Stimulated activated CD8-positive, alpha-beta memory T cell treated with anti-CD3 and anti-CD28 coated beads, Interleukin-4, amount 100 ng/mL, for 1 hour (primary cell): Measurements from ENCODE around the gene TACO1.

Experiments used
- DNase-seq, 2 donors: peaks; one replicate each; pipeline ENCODE4 v3.0.0-alpha.2; 2020; ENCODE audit warnings: low read depth in 2 of 2, low spot score in 1 of 2

TACO1 gene

DNA sequence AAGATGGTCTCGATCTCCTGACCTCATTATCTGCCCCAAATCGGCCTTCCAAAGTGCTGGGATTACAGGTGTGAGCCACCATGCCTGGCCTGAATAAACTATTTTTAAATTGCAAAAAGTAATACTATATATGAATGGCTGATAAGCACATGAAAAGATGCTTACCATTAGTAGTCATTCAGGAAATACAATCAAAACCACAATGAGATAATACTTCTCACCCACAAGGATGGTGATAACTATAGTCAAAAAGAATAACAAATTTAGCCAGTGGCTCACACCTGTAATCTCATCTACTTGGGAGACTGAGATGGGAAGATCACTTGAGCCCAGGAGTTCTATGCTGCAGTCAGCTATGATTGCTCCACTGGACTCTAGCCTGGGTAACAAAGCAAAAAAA, 2.4 kb upstream of the TACO1 start:
- DNase-seq, result no peak

DNA sequence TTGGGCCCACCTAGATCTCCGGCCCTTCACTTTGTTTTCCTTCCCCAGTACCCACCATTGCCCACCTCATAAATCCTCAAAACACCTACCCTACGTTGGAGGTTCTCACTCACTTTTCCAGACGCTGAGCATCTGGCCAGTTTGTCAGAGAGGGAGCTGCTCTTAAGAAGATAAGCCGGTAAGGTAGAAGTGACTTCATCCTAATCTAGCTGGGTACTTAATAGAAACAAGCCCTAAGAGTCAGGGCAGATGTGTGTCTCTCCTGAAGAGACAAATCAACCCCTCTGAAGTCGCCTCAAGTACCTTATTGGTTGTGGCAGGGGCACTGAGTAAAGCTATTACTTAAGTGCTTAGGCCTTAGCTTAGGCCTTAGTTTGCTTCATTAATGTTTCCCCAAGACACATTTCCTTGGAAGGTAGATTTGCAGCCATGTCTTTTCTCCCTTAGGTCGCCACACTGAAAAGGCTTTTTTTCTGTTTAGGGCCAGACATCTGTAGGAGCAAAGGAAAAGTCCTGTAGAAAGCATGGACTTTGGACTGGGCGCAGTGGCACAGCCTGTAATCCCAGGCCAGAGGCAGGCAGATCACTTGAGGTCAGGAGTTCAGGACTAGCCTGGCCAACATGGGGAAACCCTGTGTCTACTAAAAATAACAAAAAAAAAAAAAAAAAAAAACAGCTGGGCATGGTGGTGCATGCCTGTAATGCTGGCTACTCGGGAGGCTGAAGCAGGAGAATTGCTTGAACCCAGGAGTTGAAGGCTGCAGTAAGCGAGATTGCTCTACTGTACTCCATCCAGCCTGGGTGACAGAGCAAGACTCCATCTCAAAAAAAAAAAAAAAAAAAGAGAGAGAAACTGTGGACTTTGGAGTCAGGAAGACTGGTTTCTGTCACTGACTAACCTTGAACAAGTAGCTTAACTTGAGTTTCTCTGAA, 1.0 kb downstream of the TACO1 start:
- DNase-seq, result no peak

DNA sequence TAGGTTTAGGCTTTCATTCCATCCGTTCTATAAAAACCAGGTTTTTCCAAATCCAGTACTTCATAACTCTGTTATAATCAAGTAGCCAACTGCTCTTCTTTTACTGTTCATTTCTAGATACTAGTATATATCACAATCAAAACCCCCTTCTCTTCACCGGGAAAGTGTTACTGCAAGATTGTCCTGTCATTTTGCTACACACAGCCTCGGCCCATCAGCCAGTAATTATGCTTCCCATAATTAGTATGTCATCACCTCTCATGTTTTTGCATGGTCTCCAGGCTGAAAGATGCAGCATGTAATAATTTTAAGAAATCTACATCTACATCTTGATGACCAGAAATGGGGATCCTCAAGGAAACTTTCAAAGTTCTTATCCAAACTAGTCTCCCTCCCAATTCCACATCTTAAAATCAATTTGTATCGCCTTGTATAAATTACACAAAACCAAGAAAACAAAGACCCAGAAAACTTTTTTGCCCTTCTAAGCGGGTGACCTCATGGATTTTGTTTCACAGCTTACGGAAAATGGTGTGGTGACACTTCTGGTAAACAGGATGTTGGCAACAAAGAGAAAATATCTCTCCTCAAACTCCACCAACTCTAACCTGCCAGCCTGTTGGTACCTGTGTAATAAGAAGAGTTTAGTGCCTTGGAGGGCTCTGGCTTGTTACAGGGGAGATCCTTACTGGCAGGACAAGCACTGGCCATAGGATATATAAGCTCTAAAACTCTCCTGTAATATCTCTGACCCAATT, 9.3 kb downstream of the TACO1 start:
- no peak for DNase-seq

DNA sequence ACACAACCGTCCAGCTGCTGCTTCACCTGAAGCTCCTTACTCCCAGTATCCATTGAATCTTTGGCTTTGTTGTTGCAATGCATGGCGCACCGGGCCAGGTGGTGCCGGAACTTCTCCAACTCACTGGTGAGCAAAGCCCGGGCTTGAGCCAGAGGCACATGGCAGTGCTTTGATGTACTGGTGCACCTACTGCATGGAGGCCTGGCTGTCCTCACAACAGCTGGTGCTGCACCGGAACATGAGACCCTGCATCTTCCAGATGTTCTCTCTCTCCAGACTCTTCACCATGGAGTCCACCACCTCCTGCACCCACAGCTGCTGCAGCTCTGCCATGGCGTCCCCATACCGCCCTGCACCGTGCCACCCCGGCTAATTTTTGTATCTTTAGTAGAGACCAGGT, 10.2 kb downstream of the TACO1 start:
- no peak for DNase-seq

DNA sequence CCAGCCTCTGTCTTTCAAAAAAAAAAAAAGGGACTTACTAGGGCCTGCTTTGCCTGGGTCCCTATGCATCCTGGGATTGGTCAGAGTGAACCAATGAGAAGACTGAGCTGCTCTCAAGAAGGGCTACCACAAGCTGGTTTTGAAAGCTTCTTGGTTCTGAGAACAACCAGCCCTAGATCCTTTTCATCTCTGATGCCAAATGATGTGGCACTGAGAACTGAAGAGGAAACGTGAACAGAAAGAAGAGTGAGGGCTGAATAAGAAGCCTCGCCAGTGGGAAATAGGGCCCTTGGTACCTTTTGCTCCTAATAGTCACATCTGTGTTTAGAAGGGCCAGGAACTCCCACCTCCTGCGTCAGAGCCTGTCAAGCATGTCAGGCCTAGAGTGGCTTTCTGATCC, 10.7 kb downstream of the TACO1 start:
- DNase-seq, result no peak

DNA sequence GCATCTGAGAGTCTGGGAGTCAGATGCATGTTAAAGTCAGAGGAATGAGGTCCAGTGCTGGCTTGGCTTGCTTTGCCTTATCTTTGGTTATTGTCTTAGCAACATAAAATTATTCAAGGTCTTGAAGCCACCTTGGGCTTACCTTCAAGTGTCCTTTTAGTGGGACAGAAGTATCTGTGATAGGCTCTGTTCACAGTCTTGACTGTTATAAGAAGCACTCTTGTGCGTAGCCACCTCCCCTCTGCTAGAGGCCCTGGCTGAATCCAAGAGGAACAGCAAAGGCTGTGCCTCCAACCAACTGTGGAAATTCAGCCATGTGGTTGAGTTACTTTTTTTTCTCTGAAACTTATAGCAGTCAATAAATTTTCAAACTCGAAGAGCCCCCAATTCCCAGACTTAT, 13.0 kb downstream of the TACO1 start:
- no peak for DNase-seq

DNA sequence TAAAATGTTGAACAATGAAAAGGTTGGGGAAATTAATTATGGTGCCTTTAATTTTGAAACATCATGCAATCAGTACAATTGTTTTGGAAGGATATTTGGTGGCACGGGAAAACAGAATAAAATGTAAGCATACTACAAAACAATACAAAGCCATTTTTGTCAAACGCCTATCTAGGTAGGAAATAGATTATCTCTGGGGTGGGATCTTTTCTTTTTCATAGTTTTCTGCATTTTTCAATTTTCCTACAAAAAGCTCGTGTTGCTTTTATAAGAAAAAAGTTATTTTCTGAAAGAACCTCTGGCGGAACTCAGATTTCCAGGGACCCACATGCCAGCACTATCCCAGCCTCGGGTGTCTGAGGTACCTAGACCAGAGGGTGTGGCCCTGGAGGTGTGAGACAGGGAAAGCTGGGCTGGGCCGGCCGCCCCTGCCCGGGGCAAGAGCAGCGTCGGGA, 20.6 kb downstream of the TACO1 start:
- no peak for DNase-seq

DNA sequence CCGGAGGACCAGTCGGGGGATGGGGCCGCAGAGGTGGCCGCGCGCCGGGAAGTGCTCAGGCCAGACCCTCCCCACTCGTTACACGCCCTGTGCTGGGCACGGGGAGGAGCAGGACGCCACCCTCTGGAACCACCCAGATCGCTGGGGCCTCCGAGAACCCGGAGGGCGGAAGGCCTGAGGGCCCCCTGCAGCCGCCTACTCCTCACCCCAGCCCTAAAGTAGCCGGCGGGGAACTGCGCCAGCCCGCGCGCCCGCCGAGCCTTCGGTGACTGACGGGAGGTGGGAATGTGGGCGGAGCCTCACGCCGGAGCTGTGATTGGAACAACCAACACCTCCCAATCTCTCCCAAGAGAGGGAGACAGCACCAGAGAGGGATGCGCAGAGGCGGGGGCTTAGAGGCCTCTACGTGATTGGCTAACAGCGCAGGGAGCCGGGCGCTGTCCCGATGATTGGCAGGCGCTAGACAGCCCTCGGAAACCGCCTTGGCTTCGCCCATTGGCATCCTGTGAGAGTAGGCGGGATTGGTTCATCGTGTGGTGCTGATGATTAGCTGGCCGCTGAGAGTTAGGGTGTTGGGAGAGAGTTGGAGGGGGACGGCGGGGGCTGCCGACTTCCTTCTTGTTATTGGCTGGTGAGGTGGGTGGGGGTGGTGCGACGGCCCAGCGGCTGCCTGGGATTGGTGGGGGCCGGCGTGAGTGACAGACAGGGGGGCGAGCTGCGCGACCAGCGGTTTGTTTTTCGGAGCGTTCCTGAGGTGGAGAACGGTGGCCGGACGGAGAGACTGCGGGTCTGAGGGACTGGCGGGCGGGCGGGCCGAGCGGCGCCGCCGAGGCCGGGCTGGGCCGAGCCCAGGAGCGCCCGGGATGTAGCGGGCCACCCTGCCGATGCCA, 21.2 kb downstream of the TACO1 start, which contains the start of gene MAP3K3:
Gene MAP3K3, plus strand, starts transcription at position 734 of the 890 bp plus-strand sequence. CDS start 343 bp downstream, outside the sequence.
- peak; percentile 92 to 93 for DNase-seq

DNA sequence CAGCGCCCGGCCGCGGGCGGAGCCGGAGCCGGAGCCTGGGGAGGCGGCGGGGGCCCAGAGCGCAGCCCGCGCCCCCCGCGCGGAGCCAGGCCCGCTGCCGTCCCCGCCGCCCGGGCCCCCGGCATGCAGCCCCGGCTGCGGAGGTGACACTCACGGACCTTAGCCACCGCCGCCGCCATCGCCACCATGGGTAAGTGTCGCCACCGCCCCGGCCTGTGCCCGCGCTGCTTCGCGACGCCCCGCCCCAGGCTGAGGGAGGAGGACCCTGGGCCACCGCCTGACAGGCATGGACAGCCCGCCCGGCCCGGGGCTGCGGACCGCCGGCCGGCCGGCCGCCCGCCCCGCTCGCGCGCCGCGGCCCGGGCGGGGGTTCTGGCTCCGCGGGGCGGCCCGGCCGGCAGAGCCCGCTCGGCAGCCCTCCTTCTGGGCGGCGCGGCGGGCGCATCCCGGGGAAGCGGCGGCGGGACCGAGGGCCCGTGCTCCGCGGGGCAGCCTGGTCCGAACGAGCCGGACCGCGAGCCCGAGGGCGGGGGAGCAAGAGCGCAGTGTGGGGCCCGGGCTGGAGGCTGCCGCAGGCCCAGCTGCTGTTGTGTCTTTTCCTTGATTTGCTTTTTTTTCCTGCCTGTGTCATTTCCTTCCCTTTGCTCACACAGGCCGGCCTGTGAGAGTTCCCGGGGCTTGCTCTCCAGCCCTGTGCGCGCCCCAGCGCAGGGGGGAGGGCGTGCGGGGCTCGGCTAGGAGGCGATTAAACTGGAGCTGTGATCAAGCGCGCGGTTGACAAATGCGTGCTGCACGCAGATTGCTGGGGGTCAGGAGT, 22.1 kb downstream of the TACO1 start:
- peak in 1 of 2 donors; percentile 10 for DNase-seq

DNA sequence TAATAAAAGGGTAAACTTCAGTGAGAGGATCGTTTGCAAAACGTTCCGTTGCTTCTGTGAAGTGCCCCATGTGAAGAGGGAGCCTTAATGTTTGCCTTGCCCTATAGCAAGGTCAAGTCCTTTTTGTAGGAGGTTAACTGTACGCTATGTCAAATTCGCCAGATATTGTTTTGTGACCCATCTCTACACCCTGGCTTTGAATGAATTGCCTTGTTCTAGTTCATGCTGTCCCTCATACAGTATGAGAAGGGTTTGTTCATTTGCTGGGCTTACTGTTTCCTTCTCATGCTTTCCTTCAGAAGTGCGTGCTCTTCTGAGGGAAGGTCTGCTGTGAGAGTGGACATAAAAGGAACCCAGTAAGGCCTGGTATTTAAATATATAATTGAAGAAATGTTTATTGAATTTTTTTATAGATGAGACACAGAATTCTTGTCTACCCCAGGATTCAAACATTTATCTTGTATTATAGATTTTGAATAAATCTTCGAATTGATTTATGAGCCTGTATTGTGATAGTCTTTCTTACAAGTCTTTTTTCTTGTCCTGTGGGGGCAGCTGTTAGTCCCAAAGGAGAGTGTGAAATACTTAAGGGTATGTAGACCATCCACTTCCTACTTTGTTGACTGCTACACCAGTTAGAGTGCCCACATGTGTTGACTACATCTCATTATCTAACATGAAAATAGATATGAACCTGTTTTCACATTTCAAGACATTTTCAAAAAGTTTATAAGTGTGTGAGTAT, 23.3 kb downstream of the TACO1 start:
- no peak for DNase-seq

DNA sequence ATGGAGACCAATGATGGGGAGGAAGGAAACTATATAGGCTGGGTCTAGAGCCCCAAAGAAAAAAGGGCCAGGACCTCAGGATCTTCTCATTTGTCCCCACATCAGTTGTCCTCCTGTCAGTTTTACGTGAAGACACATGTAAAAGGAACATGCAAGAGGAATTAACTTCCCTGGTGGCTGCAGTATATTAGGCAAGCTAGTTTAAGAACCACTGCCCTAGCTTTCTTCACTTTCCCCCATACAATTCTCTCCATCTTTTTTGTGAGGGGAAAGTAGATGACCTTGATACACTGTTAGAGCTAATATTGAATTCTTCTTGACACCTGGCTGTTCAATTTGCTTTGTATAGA, 23.8 kb downstream of the TACO1 start:
- DNase-seq, result no peak

DNA sequence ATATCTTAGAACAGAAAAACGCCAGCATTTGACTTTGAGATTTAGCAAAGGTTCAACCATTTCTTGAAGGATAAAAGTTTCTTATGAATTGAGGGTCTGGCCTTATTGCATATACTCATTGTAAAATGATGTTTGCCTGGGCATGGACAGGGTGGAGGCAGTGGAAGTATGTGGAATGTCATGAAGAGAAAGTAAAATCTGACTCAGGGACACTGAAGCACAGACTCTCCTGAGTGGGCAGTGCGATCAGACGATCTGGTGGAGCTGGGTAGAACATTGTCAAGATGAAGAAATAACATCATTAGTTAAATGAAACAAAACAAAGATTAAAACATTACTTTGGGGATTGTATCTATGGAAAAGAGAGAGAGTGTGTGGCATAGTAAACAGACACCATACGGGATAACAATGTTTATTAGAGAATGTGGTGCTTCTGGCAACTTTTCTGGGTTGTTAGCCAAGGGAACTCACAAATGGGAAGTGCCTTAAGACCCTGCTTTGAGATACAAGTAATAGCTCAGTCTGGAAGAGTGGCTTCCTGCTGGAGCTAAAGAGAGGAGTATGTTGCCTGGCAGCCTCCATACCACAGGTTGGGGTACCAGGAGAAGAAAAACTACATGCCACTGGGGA, 26.0 kb downstream of the TACO1 start:
- DNase-seq, result no peak

DNA sequence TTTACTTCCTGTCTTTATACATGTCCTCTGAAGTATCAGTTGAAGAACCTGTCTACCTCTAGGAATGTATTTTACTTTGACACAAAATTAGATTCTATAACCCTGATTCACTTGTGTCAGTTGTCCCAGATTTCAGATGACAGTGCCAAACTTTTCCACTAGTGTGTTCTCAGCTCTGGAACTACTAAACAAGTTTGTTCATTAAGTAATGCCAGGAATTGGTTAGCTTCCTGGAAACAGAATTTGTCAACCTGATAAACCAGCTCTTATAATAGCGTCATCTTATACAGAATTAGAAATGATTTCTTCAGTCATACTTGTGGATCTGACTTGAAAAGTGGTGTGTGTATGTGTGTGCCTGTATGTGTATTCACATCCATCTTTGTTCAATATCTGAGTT, 28.9 kb downstream of the TACO1 start:
- no peak for DNase-seq

DNA sequence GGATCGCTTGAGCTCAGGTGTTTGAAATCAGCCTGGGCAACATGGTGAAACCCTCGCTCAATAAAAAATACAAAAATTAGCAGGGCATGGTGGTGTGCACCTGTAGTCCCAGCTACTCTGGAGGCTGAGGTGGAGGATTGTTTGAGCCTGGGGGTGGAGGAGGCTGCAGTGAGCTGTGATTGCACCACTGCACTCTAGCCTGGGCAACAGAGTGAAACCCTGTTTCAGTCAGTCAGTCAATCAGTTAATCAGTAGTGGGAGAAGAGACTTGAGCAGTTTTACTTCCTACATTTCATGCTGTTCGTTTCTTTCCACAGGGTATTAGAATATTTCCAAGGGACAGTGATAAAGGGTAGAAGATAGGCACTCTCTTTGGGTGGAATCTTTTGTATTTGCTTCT, 30.4 kb downstream of the TACO1 start:
- no peak for DNase-seq

DNA sequence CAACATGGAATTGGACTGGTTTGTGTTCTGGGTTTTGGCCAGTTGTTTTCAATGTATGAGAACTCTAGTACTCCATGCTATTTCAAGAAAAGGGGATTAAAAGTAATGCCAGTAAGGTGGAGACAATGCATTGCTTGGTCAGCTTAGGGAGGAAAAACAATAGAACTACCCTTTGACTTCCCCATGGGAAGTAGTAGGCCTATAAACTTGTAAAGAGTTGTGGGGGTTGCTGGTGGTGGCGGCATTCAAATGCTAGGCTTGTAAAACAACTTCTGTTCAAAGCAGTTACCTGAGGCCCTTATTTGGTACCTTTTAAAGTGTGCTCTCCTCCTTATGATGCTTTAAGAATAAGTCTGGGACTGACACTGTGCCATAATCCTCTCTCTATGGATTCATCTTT, 30.9 kb downstream of the TACO1 start:
- DNase-seq, result no peak

DNA sequence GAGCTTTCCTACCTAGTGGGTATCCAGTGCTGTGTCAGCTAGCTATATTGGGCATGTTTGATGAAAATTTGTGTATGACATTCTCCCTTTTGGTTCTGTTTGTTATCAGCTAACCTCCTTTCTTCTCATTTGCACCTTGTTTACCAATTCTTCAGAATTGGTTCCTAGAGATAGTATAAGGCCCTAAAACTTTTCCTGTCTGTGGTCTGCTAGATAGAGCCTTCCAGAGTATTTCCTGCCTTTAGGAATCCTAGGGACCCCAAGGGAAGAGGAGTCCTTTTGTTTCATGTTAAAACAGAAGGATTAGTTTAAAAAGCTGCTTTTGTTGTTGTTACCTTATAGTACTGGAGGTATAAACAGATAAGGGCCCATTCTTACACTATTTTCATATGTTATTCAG, 33.0 kb downstream of the TACO1 start:
- no peak for DNase-seq

DNA sequence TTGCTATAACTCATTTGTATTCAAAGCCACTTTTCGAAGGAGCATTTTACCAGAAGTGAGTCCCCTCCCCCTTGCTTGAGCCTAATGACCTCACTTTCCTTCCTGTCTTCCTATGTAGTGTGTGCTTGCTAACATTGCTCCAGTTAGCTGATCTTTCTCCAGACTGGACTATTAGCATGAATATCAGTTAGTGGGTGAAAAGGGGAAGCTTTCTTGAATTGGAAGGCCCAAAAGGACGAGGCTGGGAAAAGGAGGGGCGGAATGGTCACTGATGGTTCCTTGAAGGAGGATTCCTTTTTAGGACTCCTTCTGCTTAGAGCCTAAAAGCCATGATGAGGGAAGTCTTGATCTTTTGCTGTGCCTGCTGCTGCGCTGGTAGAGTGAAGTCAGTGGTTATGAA, 33.5 kb downstream of the TACO1 start:
- DNase-seq, result no peak

DNA sequence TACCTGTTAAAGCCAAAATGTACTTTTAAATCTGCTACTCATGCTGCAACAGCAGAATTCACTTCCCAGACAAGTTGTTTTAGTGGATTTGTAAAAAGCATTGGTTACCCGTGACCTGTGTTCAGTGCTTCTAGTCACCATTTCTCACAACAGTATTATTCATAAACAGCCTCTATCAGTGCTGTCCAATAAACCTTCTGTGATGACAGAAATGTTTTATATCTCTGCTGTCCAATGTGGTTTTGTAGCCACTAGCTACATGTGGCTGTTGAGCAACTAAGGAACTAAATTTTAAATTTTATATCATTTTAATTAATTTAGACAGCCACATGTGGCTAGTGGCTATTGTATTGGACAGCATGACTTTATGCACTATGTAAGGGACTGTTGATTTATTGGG, 34.1 kb downstream of the TACO1 start:
- DNase-seq, result no peak

DNA sequence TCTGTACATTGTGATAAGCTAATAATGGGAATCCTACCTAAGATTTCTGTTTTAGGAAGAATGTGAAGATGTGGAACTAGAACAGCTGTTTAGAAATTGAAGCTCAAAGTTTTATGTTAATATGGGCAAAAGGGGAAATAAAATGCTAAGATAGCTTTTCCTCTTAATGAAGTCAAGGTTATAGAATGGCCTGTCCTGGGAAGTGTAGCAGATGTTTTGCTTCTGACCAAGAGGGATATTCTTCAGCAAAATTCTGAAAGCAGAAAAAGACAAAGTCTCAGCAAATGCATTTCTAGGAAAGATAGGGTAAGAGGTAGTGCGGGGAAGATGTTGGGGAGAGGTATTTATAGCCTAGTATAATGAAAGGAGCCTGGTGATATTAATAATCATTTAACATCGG, 34.6 kb downstream of the TACO1 start:
- no peak for DNase-seq
